Left renal pelvis (tissue), 4 donors: ENCODE results near the gene ZNF787. TPM values are rescaled to one million over a fixed set of nuclear protein-coding genes. Genes with fewer than 3 reads are reported as not detected.

Experiments
- polyA plus RNA-seq, 4 donors: library from polyadenylated mRNA; unstranded; fragments of 120-200 nt; gene quantifications; one replicate each; pipeline ENCODE4 v1.2.1, GENCODE V29; 2013; ENCODE audit not compliant: insufficient read length in 4 of 4

ZNF787 gene
- polyA plus RNA-seq, 4 donors = 11.1 to 25.0 (median 13.3) TPM

Other genes with a start within 250 kb of the ZNF787 start
- gene NLRP13, start 189.0 kb downstream of the ZNF787 start, polyA plus RNA-seq = not detected
- gene NLRP8, start 173.5 kb downstream of the ZNF787 start, polyA plus RNA-seq = not detected
- not detected for gene NLRP5, start 134.5 kb downstream of the ZNF787 start, polyA plus RNA-seq
- 10 to 100 TPM; 19.3 to 43.5 (median 23.5) TPM for gene ZNF444, start 20.0 kb upstream of the ZNF787 start, polyA plus RNA-seq
- not detected for gene GALP, start 54.7 kb upstream of the ZNF787 start, polyA plus RNA-seq
- gene ZSCAN5B, start 76.5 kb upstream of the ZNF787 start, polyA plus RNA-seq = under 1 TPM in 1 of 4 donors, not detected in 3; 0.15 TPM
- gene ZSCAN5C, start 81.0 kb upstream of the ZNF787 start, polyA plus RNA-seq = under 1 TPM in 1 of 4 donors, not detected in 3; 0.14 TPM
- gene EDDM13, start 151.5 kb upstream of the ZNF787 start, polyA plus RNA-seq = 1 to 10 TPM in 3 of 4 donors, under 1 TPM in 1; 0.86 to 3.0 (median 1.5) TPM
- 10 to 100 TPM; 12.3 to 16.7 (median 13.5) TPM for gene ZSCAN5A, start 193.5 kb upstream of the ZNF787 start, polyA plus RNA-seq